GM10847 (cell line): ENCODE data around the gene ST6GALNAC3.

Source experiments
- POLR2A ChIP-seq: IDR thresholded peaks from 2 replicates; pipeline ENCODE4 v1.6.1; 2011; ENCODE audit not compliant: insufficient read length; ENCODE audit errors: extremely low read depth

ST6GALNAC3 gene

DNA sequence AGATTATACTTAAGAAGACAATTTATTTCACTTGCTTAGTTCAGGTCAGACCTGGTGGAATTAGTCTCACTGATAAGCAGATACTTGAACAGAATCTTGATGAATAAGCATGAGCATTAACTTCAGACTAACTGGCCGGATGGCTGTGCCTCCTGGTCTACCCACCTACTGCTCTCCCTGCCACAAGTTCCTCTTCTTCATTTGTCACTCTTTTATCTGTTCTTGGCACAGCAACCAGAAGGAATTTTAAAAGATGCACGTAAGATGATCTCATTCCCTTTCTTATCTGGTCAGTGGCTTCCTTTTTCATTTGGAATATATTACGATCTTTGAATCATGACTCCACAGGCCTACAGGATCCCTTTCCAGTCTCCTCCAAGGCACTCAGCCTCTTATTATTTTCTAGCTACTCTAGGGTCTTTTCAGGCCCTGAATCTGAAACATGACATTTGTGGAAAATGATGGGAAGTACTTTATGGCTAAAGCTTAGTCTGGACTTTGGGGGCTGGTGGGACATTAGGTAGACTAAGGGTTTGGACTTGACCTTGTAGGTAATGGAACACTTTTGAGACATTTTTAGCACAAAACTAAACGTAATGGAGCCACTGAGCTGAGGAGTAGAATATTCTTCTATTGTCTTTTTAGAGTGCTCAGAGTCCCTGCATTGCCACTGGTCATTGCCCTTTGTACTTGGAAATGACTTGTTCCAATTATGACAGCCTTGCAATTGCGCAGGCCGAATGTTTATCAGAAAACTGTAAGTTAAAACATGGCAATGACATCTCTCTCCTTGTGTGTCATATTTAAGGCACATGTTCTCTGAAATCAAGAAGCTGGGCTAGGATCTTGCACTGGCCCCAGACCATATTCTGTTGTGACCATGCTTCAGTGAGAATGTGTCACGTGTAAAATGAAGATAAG, 16.0 kb downstream of the ST6GALNAC3 start:
- TF ChIP-seq POLR2A, result no peak

- no peak for TF ChIP-seq POLR2A
Measured at GRCh38 chr1:76092812-76093211, 18.3 kb downstream of the ST6GALNAC3 start.

- TF ChIP-seq POLR2A, result no peak
Measured at GRCh38 chr1:76093522-76094312, 19.2 kb downstream of the ST6GALNAC3 start.

- no peak for TF ChIP-seq POLR2A
Measured at GRCh38 chr1:76095802-76096201, 21.3 kb downstream of the ST6GALNAC3 start.

- no peak for TF ChIP-seq POLR2A
Measured at GRCh38 chr1:76098845-76099244, 24.3 kb downstream of the ST6GALNAC3 start.

DNA sequence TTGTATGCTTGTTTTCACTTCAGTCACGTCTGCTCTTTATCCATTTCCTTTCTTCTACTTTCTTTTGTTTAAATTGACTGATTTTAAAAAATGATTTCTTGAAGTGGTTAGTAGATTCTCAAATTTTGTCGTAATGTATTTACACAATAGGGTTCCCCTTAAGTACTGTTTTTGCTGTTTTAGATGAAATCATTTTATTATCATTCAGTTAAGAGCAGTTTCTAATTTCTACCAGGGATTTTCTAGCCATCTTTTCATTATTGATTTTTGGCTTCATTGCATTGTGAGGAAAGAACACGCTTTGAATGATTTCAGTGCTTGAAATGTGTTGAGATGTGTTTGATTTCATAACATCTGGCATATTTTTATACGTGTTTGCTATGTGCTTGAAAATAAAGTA, 27.0 kb downstream of the ST6GALNAC3 start:
- TF ChIP-seq POLR2A, result no peak

GRCh38 chr1:76102046-76102445, 27.5 kb downstream of the ST6GALNAC3 start:
- no peak for TF ChIP-seq POLR2A

- no peak for TF ChIP-seq POLR2A
Measured at GRCh38 chr1:76103034-76103433, 28.5 kb downstream of the ST6GALNAC3 start.

DNA sequence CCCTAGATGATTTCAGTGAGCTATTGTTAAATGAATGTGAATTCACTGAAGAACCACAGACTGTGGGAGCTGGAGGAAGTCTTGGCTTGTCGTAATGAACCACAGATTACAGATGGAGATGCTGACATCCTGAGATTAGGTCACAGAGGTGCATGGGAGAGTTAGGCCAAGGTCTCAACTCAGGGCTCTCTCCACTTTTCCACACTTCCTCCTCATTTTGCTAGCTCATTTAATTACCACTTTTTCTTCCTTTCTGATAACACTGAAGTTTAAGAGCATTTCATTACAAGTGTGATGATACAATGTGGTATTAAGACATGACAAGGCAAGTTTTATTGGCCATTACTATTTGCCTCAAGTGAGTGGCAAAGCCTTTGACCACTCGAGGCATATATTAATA, 30.8 kb downstream of the ST6GALNAC3 start:
- TF ChIP-seq POLR2A, result no peak

DNA sequence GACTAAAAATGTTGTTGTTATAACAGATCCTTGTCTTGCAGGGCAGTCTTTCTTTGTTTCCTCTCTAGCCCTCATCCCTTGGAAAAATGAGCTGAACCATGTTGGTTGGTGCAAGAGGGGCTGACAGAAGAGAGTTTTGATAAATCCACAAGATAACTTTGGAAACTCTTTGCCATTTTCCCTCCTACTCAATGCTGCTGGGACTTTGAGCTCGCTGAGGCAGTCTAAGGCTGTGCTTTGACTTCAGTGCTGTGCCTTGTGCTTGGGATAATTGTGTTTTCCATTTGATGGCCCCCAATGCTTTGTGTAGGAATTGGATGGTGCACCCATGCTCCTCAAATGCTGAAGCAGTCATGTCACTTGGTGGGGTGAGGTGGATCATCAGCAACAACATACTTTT, 31.7 kb downstream of the ST6GALNAC3 start:
- no peak for TF ChIP-seq POLR2A

DNA sequence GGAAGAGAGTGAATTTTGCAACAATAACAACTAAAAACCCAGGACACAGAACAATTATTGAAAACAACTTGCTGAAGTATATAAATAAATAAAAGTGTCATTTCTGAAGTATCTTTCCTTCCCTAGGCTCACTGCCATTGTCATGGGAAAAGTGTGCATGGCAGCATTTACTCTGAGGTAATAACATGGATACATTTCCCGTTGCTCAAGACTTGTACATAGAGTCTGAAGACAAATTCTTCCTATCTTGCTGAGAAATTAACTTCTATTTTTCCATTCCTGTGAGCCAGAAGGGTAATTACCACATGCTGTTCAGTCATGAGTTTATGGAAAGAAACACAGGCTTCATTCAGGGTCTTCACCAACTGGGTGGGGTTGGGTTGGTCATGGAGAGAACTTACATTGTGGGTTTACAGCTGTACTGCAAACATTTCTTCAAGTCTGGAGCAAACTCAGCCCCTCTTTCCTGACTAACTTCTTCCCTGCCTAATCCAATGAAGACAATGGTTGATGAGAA, 32.2 kb downstream of the ST6GALNAC3 start:
- TF ChIP-seq POLR2A, result no peak

GRCh38 chr1:76109404-76109803, 34.9 kb downstream of the ST6GALNAC3 start:
- TF ChIP-seq POLR2A, result no peak

GRCh38 chr1:76109901-76110560, 35.5 kb downstream of the ST6GALNAC3 start:
- TF ChIP-seq POLR2A, result no peak

DNA sequence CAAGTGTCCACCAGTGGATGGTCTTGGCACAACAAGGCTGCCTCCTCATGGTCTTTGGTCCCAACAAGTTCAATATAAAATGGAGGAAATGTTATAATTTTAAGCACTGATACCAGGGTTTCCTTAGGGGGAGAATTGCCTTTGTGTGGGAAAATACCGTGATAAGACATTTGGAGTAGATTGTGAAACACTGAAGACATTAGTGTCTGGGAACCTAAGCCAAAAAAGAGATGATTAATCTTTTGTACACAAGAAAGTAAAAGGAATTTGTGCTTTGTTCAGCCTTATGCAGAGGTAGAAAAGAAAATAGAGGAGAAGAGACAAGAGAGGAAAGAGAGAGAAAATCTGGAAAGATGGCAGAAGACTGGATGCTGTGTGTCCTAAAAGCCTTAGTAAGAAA, 36.1 kb downstream of the ST6GALNAC3 start:
- TF ChIP-seq POLR2A, result no peak

GRCh38 chr1:76113446-76113845, 38.9 kb downstream of the ST6GALNAC3 start:
- TF ChIP-seq POLR2A, result no peak
